K562 (cell line): ENCODE measurements around the gene PPCDC. TPM values are rescaled to one million over a fixed set of nuclear protein-coding genes. Genes with fewer than 3 reads are reported as not detected.

Experiments
- ATAC-seq: fragments of 200-7000 bp; cut with Tn5 transposase; 3 replicates; pipeline ENCODE4 v1.9.1; 2020; ENCODE audit warnings: moderate library complexity
- BruUV-seq: library from RNA; stranded (reverse); fragments of 400-500 nt; replicated peaks from 2 replicates; lab custom pipeline; 2021; lab: Mats Ljungman, UMichigan
- CTCF ChIA-PET: fragments of 300-600 bp; formaldehyde crosslinking; extraction: SDS; loops from one replicate; lab custom pipeline; 2021; ENCODE audit warnings: low intra/inter-chr PET ratio; lab: Yijun Ruan, JAX
- POLR2A ChIA-PET: fragments of 300-600, 350-650 bp; sonication (Branson Sonifier 250); formaldehyde crosslinking; extraction: SDS; loops from one replicate; lab custom pipeline; 2021; ENCODE audit warnings: antibody characterized with exemption, inconsistent platforms; lab: Yijun Ruan, JAX
- DNase-seq, 4 experiments: peaks; one replicate each; pipeline versions ENCODE4 v3.0.0 to v3.0.0-alpha.2; 2011 to 2018; ENCODE audit warnings: low spot score in 3 of 4, mixed read lengths in 3 of 4; ENCODE audit errors: extremely low read depth in 1 of 4
- FAIRE-seq: peaks from 2 replicates; lab custom pipeline; 2011; peaks lifted over from hg19 to GRCh38; lab: Jason Lieb, UNC
- H2AFZ ChIP-seq: 2 replicates; pipeline ENCODE4 v1.6.0; 2011; ENCODE audit warnings: low read depth, low read length, control low read depth, inconsistent platforms
- H3K27ac ChIP-seq: fragments of 200-600 bp; 3 replicates; pipeline ENCODE4 v1.8.0; 2011; ENCODE audit warnings: low read depth, mild to moderate bottlenecking, control low read depth, inconsistent platforms, low read length, moderate library complexity, mixed read lengths; ENCODE audit errors: extremely low read depth
- H3K27me3 ChIP-seq, 2 experiments: fragments of 300-600 bp in 1 of 2; 2 replicates in 1 of 2; 3 replicates in 1 of 2; pipeline versions ENCODE4 v1.6.0 to v1.8.0; 2011; ENCODE audit warnings: inconsistent platforms in 2 of 2, low read length in 2 of 2, mild to moderate bottlenecking in 1 of 2, mixed read lengths in 1 of 2, moderate library complexity in 1 of 2; ENCODE audit not compliant: control insufficient read depth in 2 of 2, insufficient read depth in 2 of 2
- H3K36me3 ChIP-seq: fragments of 300-600 bp; 3 replicates; pipeline ENCODE4 v1.8.0; 2011; ENCODE audit warnings: mild to moderate bottlenecking, low read length, inconsistent platforms; ENCODE audit not compliant: control insufficient read depth, insufficient read depth
- H3K4me1 ChIP-seq, 2 experiments: fragments of 200-600 bp in 1 of 2; replicated peaks in 1 of 2; 2 replicates in 1 of 2; 3 replicates in 1 of 2; pipeline versions ENCODE4 v1.5.1 to v1.8.0; 2011; ENCODE audit warnings: inconsistent platforms in 2 of 2, low read length in 2 of 2, mild to moderate bottlenecking in 1 of 2, mixed read lengths in 1 of 2, moderate library complexity in 1 of 2; ENCODE audit not compliant: control insufficient read depth in 2 of 2, insufficient read depth in 2 of 2
- H3K4me2 ChIP-seq: 2 replicates; pipeline ENCODE4 v1.6.1; 2011; ENCODE audit warnings: low read length, control low read depth, inconsistent platforms, mixed read lengths; ENCODE audit not compliant: insufficient read depth
- H3K4me3 ChIP-seq: fragments of 200-600 bp; sonication (generic), shearing (Covaris generic); 2 replicates; pipeline ENCODE4 v1.5.1; 2016; ENCODE audit warnings: control low read depth, inconsistent platforms
- H3K79me2 ChIP-seq: fragments of 200-600 bp; 3 replicates; pipeline ENCODE4 v1.8.0; 2011; ENCODE audit warnings: low read length, inconsistent platforms; ENCODE audit not compliant: control insufficient read depth, insufficient read depth
- H3K9ac ChIP-seq, 2 experiments: 2 replicates each; pipeline versions ENCODE4 v1.6.0 to v1.6.1; 2011; ENCODE audit warnings: low read depth in 2 of 2, low read length in 2 of 2, control low read depth in 1 of 2, inconsistent platforms in 1 of 2, mild to moderate bottlenecking in 1 of 2, mixed read lengths in 1 of 2; ENCODE audit not compliant: insufficient read depth in 1 of 2
- H3K9me1 ChIP-seq: one replicate; pipeline ENCODE4 v1.6.0; 2011; ENCODE audit warnings: inconsistent platforms, mild to moderate bottlenecking, low read length, moderate library complexity; ENCODE audit not compliant: control insufficient read depth, insufficient read depth
- H3K9me3 ChIP-seq: replicated peaks from 2 replicates; pipeline ENCODE4 v1.5.1; 2011; ENCODE audit warnings: low read depth, low read length, inconsistent platforms; ENCODE audit not compliant: control insufficient read depth, insufficient read depth
- H4K20me1 ChIP-seq: replicated peaks from 2 replicates; pipeline ENCODE4 v1.6.1; 2011; ENCODE audit warnings: low read length, inconsistent platforms, mixed read lengths; ENCODE audit not compliant: control insufficient read depth, insufficient read depth
- HINFP ChIP-seq: fragments of 450-650 bp; conservative IDR thresholded peaks from 2 replicates; pipeline ENCODE4 v1.6.1; 2016; ENCODE audit warnings: missing genetic modification characterization, low read depth, mild to moderate bottlenecking, control low read depth, missing compliant biosample characterization
- IFI16 ChIP-seq: fragments of 250-450 bp; sonication (Bioruptor Pico); IDR thresholded peaks from 2 replicates; pipeline ENCODE4 v2.1.2; 2022; ENCODE audit warnings: mild to moderate bottlenecking, inconsistent platforms
- RBFOX2 ChIP-seq: fragments of 200-400 bp; formaldehyde crosslinking; IDR thresholded peaks from 2 replicates; pipeline ENCODE4 v1.6.1; 2017; ENCODE audit warnings: low read depth, mild to moderate bottlenecking, low read length, moderate library complexity
- TFAP4 ChIP-seq: sonication (generic); formaldehyde crosslinking; IDR thresholded peaks from 2 replicates; pipeline ENCODE4 v1.8.0; 2022; ENCODE audit warnings: missing genetic modification reagents, mild to moderate bottlenecking, moderate library complexity, borderline replicate concordance
- WGBS: fragments of 100-300 bp; shearing (Covaris generic); methylation state at CpG from one replicate; pipeline ENCODE4 v1.1.6; 2016; ENCODE audit warnings: low coverage, mixed read lengths; ENCODE audit not compliant: insufficient coverage; ENCODE audit errors: missing lambda C conversion rate; 5-methylcytosine and 5-hydroxymethylcytosine counted together
- in situ Hi-C: fragments of 300-500 bp; cut with MboI; formaldehyde crosslinking; loops from 4 replicates; pipeline ENCODE4 v1.15.0; 2018; ENCODE audit warnings: inconsistent platforms, mixed read lengths
- intact Hi-C: fragments of 100-400 bp; cut with micrococcal nuclease; formaldehyde crosslinking; loops from 2 replicates; pipeline ENCODE4 v1.14.2; 2022
- polyA plus RNA-seq, 8 experiments: library from polyadenylated mRNA; depleted of rRNA in 4 of 8; stranded (reverse) in 5 of 8; unstranded in 3 of 8; fragments of >200 nt; fragmentation: Nextera tagmentation in 2 of 8; fragmentation: Illumina TruSeq in 1 of 8; extraction: Ambion mirVana in 2 of 8; extraction: Trizol in 1 of 8; gene quantifications; 2 replicates each; pipeline versions ENCODE4 v1.2.1 to v1.2.3, GENCODE V29; 2011 to 2014; ENCODE audit warnings: inconsistent platforms in 1 of 8, missing spikeins in 1 of 8
- total RNA-seq, 7 experiments: library from RNA; depleted of rRNA in 6 of 7; stranded (reverse); fragments of >200 nt in 6 of 7; fragmentation: Illumina TruSeq in 2 of 7; extraction: Trizol in 2 of 7; gene quantifications; 2 replicates each; pipeline versions ENCODE4 v1.2.1 to v1.2.3, GENCODE V29; 2011 to 2021; ENCODE audit warnings: low replicate concordance in 1 of 7

The PPCDC gene
- total and polyA plus RNA-seq, 9 of the 15 experiments (the other 6 are each of a cell fraction or from before 2014, with no cell fraction given), result 10.9 to 53.6 (median 16.7) TPM

GRCh38 chr15:75051191-75051608 lies 27.8 kb downstream of the PPCDC start:
- POLR2A ChIA-PET, result interaction anchor here (1.5 to 2.0 kb wide), 3 partner anchors 15 to 151 kb away, joined by 3 to 6 read pairs (median 4); partner anchors contain the start of gene C15orf39

GRCh38 chr15:75051711-75052110 lies 28.3 kb downstream of the PPCDC start:
- no TSS peak for BruUV-seq
- intact Hi-C loops, result no loop called here
- FAIRE-seq, result no peak
- Histone ChIP-seq H3K9me3 (no peaks in the 10 kb centered on the region), H3K79me2 (no peaks in the 10 kb centered on the region), H3K27ac (no peak overlapping the region), H4K20me1 (no peaks in the 10 kb centered on the region), H3K9me1 (no peaks in the 10 kb centered on the region), H3K4me2 (no peak overlapping the region), H2AFZ (no peak overlapping the region), H3K36me3 (peaks cover 8% of the 10 kb centered on the region; the same call in 1 of the 3 replicates), H3K4me1 (peaks cover 16 to 22% of the 10 kb centered on the region in 2 experiments), H3K9ac (no peak overlapping the region), H3K4me3 (no peak overlapping the region), H3K27me3 (no peaks in the 10 kb centered on the region)
- DNase-seq, result no peak
- ChIA-PET CTCF (no interaction called here), POLR2A (no interaction called here)
- in situ Hi-C loops, result no loop called here
- ATAC-seq, result no peak
- TF ChIP-seq HINFP (tag), result no peak
- WGBS, result 75% methylated on average over 4 of the region's 4 CpGs

More at GRCh38 chr15:75051191-75051608, 27.8 kb downstream of the PPCDC start:
- Histone ChIP-seq H3K27me3 (no peaks in the 10 kb centered on the region), H3K27ac (no peak overlapping the region), H3K9ac (no peak overlapping the region), H3K79me2 (no peaks in the 10 kb centered on the region), H3K36me3 (peaks cover 8% of the 10 kb centered on the region; the same call in 1 of the 3 replicates), H3K9me1 (no peaks in the 10 kb centered on the region)
- no TSS peak for BruUV-seq
- in situ Hi-C loops, result no loop called here
- no peak for FAIRE-seq
- CTCF ChIA-PET, result no interaction called here
- no peak for TF ChIP-seq IFI16 (CRISPR knock-in tag)
- TF ChIP-seq TFAP4 (CRISPR knock-in tag), result 0 out of 2 replicates have a peak, but pooled peaks have one; percentile 19
- TF ChIP-seq RBFOX2, result no peak
- TF ChIP-seq, all 486 proteins: peak for 1
- H3K9me3 ChIP-seq, result no peaks in the 10 kb centered on the region
- no peaks in the 10 kb centered on the region for H4K20me1 ChIP-seq
- ATAC-seq (no peak), DNase-seq (no peak)
- intact Hi-C loops, result no loop called here
- H3K4me2 ChIP-seq, result no peak overlapping the region
- no peak overlapping the region for H3K4me3 ChIP-seq
- H3K4me1 ChIP-seq, result peaks cover 19 to 27% of the 10 kb centered on the region in 2 experiments
- 85% methylated on average over 6 of the region's 6 CpGs for WGBS
- H2AFZ ChIP-seq, result no peak overlapping the region
